Measurements from ENCODE around the gene RAMP1. TPM values are rescaled to one million over a fixed set of nuclear protein-coding genes. Genes with fewer than 3 reads are reported as not detected.
A peak's percentile ranks its signal among the peaks of the same experiment; 100 is the strongest.

Gene RAMP1
- total RNA-seq, 1 donor from 2014 or later = 2.7 TPM

- peak; percentile 51 for DNase-seq
These were observed 36.4 kb downstream of the RAMP1 start for GRCh38 chr2:237895544-237896506.

DNA sequence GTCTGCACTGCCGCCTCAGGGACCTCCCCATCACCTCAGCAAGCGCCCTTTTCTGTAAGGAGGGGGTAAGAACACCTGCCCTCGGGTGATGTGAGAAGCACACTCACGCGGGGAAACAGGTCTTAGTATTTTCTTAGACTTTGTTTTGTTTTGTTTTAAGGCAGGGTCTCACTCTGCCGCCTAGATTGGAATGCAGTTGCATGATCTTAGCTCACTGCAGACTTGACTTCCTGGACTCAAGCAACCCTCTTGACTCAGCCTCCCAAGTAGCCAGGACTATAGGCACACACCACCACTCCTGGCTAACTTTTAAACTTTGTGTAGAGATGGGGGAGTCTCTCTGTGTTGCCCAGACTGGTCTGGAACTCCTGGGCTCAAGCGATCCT, 37.1 kb downstream of the RAMP1 start:
- DNase-seq = no peak

GRCh38 chr2:237896956-237897355, 37.5 kb downstream of the RAMP1 start:
- no peak for DNase-seq

- DNase-seq = no peak
These were observed 38.6 kb downstream of the RAMP1 start for GRCh38 chr2:237898057-237898414.

DNA sequence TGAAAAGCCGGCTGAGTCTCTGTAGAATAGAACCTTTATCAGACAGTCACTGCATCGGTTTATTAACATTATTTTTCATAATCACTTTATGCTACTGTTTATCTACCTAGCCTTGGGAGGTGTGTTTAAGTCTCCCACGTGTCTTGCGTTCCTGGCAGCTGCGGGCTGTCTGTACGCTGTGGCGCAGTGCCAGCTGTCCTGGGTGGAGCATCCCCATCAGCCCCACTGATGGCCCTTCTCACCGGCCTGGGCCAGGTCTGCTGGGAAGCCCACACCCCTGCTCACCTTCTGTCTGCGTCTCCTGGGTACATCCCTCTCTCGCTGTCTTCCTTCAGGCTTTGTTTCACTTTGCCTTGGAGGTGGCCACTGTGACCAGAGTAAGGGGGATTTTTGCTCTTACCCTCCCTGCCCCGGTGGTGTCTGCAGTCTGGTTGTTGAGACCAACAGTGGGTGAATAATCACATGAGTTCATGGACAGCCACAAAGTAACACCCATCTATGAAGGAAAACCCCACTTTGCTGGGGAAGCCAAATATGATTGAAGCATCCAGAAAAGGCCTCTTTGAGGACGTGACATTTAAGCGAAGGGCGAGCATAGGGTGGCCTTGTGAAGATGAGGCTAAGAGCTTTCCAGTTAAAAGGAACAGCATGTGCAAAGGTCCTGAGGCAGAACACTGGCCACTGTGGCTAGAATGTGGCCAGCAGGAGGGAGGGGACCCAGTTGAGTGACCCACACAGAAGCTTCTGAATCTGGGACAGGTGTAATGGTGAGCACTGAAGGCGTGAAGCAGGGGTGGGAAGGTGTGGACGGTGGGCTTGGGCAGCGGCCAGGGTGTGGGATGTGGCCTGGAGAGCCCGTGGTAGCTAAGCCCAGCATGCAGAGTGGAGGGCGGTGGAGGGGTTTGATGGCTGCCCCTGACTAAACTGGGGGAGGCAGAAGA, 41.7 kb downstream of the RAMP1 start:
- no peak for DNase-seq

DNA sequence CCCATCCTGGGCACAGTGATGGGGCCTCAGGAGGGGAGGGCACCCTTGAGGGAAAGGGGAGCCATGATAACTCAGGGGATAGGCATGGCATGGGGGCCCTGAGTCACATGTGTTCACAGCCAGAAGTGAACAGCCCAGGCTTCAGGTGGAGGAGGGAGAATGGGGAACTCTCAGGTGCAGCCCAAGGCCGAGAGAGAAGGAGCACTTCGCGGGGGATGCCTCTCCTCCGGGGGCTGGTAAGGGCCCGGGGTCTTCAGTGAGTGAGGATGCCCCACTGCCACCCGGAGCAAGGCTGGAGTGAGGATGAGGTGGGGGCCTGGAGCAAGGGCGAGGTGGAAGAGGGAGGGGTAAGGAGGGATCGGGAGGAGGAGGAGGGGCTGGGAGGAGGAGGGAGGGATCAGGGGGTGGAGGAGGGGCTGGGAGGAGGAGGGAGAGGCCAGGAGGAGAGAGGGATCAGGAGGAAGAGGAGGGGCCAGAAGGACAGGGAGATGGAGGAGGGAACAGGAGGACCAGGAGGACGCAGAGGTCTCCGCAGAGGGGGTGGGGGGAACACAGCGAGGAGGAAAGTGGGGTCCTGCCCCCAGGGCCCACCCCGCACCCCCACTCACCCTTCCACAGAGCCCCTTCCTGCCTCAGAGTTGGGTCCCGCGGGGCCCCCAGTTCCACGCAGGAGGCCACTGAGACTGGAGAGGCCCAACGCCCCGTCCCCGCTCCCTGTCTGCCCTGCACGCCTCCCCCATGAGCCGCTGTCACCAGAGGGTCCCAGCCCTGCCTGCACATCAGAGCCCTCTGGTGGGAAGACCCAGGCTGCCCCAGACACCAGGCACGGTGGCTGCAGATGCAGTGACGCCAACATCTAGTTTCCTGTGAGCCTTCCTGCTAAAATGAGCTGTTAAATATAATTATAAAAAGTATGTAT, 42.8 kb downstream of the RAMP1 start:
- no peak for DNase-seq

- no peak for DNase-seq
These were observed 45.6 kb downstream of the RAMP1 start for GRCh38 chr2:237904831-237905599.

- DNase-seq = no peak
These were observed 47.7 kb downstream of the RAMP1 start for GRCh38 chr2:237907144-237907543.

- no peak for DNase-seq
These were observed 49.8 kb downstream of the RAMP1 start for GRCh38 chr2:237909075-237909695.

DNA sequence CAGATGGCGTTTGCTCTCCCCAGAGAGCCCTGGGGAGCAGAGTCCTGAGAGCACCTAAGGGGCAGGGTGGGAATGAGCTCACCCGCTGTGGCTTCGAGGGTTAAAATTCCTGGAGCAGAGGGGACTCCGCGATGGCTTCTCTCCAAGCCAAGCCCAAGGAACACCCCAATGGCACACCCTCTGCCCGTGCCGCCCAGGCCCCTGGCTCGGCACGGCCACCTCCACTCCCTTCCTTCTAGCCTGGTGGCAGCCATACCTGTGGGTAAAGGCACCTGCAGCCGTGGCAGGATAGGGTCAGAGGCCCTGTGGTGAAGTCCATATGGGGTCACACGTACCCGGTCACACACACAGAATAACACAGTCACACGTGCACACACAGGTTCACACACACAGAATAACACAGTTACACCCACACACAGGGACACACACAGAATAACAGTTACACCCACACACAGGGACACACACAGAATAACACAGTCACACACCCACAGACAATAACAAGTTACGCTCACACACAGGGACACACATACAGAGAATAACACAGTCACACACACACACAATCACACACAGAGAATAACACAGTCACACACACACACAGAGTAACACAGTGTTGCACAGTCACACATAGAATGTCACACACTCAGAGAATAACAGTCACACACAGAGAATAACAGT, 50.5 kb downstream of the RAMP1 start:
- no peak for DNase-seq

DNA sequence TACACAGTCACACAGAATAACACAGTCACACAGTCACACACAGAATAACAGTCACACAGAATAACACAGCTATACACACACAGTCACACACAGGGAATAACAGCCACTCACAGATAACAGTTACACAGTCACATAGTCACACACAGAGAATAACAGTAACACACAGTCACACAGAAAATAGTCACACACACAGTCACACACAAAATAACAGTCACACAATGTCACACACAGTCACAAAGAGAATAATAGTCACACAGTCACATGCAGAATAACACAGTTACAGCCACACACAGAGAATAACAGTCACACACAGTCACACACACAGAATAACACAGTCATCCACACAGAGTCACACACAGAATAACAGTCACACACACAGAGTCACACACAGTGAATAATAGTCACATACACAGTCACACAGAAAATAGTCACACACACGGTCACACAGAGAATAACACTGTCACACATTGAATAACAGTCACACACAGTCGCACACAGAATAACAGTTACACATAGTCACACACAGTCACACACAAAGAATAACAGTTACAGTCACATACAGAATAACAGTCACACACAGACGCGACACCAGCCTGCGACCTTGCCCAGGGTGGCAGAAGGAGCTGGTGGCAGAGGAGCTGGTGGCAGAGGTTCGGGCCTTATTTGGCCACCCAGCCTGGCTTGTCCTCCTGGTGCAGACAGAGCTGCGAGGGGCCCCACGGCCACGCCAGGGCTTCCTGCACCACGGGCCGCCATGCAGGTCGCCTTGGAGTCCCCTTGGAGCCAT, 51.3 kb downstream of the RAMP1 start:
- no peak for DNase-seq

- DNase-seq = no peak
These were observed 52.1 kb downstream of the RAMP1 start for GRCh38 chr2:237911363-237912017.

DNA sequence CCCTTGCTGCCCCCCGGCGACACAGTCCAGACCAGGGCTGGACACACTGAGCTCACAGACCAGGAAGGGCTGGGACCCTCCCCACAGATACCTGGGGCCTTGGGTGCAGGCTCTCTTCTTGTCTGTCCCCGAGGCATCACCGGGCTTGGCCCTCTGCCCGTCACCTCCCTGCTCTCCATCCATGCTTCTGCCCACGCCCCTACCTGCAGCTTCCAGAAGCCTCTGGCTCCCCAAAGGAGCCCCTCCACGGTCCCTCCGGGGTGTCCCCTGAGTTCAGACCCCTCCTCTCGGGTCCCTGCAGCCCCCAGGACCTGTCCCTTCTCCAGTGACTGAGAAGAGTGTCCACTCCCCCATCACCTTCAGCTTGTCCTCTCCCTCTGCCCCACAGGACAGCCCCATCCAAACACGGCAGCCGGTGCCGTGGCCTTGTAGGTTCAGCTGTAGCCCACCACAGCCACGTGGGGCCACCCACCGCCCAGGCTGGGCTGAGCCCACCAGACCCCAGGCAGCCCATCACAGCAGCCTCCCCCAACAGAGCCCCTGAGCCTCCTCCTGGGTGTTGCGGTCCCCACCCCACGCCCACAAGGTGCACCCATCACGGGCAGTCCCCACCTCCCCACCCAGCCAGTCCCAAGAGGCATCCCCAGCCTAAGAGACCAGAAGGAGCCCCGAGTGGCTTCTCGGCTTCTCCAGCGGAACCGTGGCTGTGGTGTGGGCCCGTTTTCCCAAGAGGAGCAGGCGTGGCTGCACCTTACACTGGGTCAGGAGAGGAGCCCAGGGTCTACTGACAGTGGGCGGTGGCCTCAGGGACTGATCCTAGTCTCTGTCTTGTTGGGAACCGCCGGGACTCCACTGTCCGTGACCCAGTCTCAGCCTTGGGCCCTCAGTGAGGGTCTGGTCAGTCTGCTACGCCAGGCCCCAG, 53.1 kb downstream of the RAMP1 start:
- DNase-seq = no peak

- DNase-seq = no peak
These were observed 53.9 kb downstream of the RAMP1 start for GRCh38 chr2:237913193-237913917.

DNA sequence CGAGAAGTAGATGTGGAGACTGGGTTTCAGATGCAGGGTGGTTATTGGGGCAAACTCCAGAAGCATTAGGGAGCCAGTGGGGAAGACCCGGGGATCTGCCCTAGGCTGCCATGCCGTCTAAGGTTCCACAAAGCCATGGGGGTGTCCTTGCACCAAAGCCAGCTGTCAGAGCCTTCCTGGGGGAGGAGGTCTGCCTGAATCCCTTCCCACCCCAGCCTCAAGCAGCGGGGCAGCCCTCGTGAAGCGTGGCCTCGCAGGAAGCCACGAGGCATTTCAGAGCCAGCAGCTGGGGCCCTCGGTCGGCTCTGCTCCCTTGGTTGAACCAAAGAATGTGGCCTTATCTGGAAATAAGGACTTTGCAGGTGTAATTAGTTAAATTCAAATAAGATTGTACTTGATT, 56.2 kb downstream of the RAMP1 start:
- no peak for DNase-seq

GRCh38 chr2:237916296-237916695, 56.9 kb downstream of the RAMP1 start:
- DNase-seq = no peak

All from occipital lobe (tissue), 2 donors.